Stimulated activated CD8-positive, alpha-beta memory T cell treated with anti-CD3 and anti-CD28 coated beads, Interleukin-2, amount 100 ng/mL, for 1 hour (primary cell): ENCODE measurements around the gene FGF11.

Experiments
- DNase-seq, 2 donors: peaks; one replicate each; pipeline ENCODE4 v3.0.0-alpha.2; 2020; ENCODE audit warnings: low read depth in 2 of 2

The FGF11 gene

DNA sequence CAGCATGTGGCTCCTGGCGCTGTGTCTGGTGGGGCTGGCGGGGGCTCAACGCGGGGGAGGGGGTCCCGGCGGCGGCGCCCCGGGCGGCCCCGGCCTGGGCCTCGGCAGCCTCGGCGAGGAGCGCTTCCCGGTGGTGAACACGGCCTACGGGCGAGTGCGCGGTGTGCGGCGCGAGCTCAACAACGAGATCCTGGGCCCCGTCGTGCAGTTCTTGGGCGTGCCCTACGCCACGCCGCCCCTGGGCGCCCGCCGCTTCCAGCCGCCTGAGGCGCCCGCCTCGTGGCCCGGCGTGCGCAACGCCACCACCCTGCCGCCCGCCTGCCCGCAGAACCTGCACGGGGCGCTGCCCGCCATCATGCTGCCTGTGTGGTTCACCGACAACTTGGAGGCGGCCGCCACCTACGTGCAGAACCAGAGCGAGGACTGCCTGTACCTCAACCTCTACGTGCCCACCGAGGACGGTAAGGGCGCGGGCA lies 31.0 kb upstream of the FGF11 start:
- DNase-seq: no peak

GRCh38 chr17:7408863-7409262 lies 30.4 kb upstream of the FGF11 start:
- no peak for DNase-seq

DNA sequence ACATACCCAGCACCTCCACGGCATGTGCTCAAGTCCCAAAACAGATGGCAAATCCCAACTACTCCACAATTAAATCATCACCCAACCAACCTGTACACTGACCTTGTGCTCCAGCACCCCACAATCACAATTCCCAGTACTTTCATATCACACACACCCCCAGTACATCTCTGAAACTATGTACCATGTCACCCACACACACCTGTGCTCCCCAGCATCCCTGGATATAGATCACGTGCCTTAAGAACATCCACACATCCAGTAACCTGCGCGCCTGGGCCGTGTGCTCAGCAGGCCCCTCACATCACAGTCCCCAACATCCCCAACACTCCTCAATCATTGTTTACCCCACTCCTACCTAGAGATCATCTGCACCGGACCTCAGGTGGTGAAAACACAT lies 29.6 kb upstream of the FGF11 start:
- no peak for DNase-seq

- no peak for DNase-seq
These were observed 28.5 kb upstream of the FGF11 start for GRCh38 chr17:7410634-7411426.

DNA sequence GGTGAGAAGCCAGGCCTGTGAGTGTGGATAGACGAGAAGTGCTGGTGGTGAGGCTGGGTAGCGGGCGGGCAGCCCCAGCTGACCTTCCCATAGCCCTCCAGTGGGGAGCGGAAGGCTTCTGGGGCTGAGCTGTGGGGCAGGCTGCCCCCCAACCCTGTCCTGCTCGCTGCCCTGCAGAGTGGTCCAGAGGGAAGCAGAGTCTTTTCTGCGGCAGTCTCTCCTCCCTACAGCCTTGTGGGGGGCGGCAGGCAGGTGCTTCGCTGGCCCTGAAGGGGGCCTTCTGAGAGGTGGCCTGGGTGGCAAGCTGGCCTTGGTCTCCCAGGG lies 27.9 kb upstream of the FGF11 start:
- no peak for DNase-seq

- DNase-seq: no peak
These were observed 25.8 kb upstream of the FGF11 start for GRCh38 chr17:7413346-7413985.

DNA sequence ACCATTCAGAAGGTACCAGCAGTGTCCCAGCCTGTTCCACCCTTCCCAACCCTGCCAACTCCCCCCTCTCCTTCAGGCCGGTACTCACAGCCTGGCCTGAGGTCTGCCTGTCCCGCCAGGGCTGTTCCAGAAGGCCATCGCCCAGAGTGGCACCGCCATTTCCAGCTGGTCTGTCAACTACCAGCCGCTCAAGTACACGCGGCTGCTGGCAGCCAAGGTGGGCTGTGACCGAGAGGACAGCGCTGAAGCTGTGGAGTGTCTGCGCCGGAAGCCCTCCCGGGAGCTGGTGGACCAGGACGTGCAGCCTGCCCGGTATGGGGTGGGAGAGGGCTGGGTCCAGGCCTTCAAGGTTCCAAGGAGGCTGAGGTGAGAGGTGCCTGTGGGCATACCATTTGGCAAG lies 24.5 kb upstream of the FGF11 start:
- DNase-seq: no peak

GRCh38 chr17:7415784-7416183 lies 23.5 kb upstream of the FGF11 start:
- no peak for DNase-seq

- DNase-seq: no peak
These were observed 23.0 kb upstream of the FGF11 start for GRCh38 chr17:7416323-7416722.

GRCh38 chr17:7417056-7417655 lies 22.2 kb upstream of the FGF11 start:
- no peak for DNase-seq

DNA sequence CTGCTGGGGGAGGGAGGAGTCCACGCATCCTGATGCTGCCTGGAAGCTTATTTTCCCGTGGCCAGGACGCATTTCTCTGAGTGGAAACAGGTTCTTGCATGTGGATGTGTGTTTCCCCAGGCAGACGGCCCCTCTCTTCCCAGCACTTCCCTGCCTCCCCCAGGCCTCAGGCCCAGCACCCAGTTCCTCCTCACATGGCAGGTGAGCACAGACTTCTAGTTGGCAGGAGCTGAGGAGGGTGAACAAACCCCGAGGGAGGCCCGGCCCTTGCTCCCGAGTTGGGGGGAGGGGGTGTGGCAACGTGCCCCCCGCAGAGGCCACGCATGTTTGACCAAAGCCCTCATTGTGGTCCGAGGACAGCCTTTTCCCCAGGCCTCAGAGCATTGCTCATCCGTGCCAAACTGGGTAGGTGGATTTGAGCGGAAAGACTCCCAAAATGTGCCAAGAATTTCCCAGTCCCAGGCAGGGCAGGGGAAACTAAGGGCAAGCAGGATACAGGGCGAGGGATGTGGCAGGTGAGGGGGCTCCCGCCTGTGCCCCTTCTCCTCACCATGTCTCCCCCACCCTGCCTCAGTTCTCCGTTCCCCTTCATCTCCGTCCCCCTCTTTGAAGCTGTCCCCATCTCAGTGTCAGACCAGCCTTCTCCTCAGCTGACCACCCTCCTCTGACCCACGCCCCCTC lies 20.7 kb upstream of the FGF11 start:
- DNase-seq: no peak

- no peak for DNase-seq
These were observed 19.3 kb upstream of the FGF11 start, which contains the start of gene SPEM1 for GRCh38 chr17:7419819-7420610. Gene SPEM1 (plus strand): TSS chr17:7420324. CDS start chr17:7420385, 61 bp downstream.

DNA sequence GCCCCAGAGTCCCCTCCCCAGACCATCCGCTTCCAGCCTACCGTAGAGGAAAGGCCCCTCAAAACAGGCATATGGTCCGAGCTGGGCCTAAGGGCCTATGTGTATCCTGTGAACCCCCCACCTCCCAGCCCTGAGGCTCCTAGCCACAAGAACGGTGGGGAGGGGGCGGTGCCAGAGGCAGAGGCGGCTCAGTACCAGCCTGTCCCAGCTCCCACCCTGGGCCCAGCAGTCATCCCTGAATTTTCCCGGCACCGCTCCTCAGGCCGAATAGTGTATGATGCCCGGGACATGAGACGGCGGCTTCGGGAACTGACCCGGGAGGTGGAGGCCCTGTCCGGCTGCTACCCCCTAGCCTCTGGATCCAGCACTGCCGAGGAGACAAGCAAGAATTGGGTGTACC lies 18.1 kb upstream of the FGF11 start:
- DNase-seq: no peak

DNA sequence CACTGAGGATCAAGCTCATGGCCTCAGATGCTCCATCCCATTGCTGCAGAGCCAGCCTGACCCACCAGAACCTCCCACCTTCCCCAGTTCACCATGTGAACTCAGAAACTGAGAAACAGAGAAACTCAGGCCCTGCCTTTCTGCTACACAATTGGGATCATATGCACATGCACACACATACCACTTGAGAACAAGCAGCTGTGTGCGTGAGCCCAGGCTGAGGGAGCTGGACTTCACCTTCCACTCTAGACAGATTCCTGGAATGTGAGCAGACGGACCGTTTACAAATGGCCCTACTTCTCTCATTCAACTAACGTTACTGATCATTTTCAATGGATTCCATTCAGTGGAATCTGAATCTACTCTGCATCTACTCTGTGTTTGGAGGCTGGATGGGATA lies 15.6 kb upstream of the FGF11 start:
- DNase-seq: no peak

- no peak for DNase-seq
These were observed 14.0 kb upstream of the FGF11 start, which contains the start of gene SPEM2 for GRCh38 chr17:7425316-7425715. Gene SPEM2 (plus strand): TSS chr17:7425616. CDS start chr17:7425689, 73 bp downstream.

DNA sequence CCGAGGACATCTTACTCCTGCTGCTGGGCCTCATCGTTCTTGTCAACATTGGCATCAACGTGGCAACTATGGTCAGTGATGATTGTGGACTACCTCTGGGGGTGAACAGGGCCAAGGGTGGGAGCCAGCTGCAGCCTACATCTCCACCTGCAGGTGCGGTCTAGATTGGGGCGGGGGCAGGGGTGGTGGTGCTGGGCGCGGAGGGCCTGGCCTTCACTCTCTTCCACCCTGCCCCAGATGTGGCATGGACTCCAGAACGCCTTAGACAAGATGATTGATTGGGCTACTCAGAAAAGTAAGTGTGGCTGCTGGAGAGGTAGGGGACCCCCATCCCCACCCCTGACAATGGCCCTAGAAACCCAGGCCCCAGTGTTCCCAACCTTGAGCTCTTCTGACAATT lies 13.6 kb upstream of the FGF11 start:
- no peak for DNase-seq

DNA sequence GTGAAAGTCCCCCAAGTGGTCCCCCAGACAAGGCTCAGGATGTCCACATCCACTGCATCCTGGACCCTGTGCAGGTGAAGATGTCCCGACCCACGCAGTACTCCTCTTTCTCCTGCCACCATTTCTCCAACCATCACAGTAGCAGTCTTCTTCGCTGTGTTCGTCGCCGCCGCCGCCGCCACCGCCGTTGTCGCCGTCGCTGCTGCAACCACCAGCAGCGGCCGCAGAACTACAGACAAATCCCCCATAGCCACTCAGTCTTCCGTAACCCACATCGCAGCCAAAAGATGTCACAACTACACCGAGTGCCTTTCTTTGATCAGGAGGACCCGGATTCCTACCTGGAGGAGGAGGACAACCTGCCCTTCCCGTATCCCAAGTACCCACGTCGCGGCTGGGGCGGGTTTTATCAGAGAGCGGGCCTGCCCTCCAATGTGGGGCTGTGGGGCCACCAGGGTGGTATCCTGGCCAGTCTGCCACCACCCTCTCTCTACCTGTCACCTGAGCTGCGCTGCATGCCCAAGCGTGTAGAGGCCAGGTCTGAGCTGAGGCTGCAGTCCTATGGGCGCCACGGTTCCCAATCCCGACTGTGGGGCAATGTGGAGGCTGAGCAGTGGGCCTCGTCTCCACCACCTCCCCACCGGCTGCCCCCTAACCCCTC lies 13.0 kb upstream of the FGF11 start:
- no peak for DNase-seq

DNA sequence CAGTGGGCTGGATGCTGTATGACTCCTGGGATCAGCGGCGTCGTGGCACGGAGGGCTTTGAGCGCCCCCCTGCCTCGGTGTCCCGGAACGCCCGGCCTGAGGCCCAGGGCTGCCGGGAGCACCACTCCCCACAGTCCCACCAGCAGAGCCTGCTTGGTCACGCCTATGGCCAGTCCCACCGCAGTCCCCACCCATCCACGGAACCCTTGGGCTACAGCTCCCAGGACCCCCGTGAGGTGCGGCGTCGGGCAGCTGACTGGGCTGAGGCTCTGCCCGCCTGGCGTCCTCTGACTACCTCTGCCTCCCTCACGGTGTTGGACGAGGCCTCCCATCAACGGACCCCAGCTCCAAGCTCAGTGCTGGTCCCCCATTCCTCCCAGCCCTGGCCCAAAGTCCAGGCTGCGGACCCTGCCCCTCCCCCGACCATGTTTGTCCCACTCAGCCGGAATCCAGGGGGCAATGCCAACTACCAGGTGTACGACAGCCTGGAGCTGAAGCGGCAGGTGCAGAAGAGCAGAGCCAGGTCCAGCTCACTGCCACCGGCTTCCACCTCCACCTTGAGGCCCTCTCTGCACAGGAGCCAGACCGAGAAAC lies 12.3 kb upstream of the FGF11 start:
- DNase-seq: no peak

DNA sequence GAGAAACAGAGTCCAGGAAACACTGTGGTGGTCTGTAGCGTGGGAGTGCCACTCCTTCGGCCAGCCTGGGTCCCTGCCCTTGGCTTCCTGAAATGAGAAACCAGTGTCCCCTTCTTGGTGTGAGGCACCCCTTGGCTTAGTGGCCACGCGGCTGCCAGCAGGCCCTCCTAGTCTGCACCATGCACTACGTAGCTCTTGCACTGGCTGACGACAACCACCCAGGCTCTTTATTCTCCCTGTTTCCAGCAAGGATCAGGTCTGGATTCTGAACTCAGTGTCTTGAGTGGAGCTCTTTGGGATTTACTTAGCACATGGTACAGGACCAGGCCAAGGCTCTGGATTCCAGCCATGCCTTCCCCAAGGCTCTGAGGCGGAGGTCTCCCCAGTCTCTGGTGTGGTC lies 11.8 kb upstream of the FGF11 start:
- DNase-seq: no peak

GRCh38 chr17:7428557-7428956 lies 10.8 kb upstream of the FGF11 start, which contains the start of gene SPEM3:
Gene SPEM3 (plus strand): TSS chr17:7428857. CDS start chr17:7428903, 46 bp downstream.
- DNase-seq: no peak

- no peak for DNase-seq
These were observed 9.6 kb upstream of the FGF11 start for GRCh38 chr17:7429722-7430121.
